SKM-1 treated with dmso at 0.1 percent for 144 hours (cell line): Measurements from ENCODE around the gene FAM171A1.
"Not testable (repeated sequence)": the region's sequence is repeated elsewhere in the genome, so short reads cannot be mapped to it uniquely, and the experiment has no call there.

Experiments used
- DNase-seq: peaks from one replicate; lab custom pipeline; 2025; ENCODE audit not compliant: unreplicated experiment; lab: John Stamatoyannopoulos, UW

The FAM171A1 gene

GRCh38 chr10:15345450-15345849, 25.6 kb downstream of the FAM171A1 start:
- no peak for DNase-seq

DNA sequence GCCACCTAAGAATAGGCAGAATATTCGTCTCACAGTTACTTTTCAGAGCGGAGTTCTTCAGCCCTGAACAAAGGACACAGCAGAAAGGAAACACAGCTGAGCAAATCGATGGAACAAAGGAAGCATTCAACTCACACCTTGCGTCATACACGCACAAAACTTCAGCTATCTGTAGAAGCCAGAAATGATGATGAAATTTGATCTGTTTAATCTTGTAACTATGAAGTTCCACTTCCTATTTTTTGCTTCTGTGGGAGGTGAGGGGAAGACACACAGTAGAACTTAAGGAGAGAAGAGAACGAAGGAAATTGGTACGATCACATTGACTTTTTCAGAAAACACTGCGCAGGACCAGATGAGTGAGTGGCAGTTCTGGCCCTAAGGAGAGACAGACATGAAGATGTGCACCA, 26.2 kb downstream of the FAM171A1 start:
- DNase-seq: peak; percentile 29

DNA sequence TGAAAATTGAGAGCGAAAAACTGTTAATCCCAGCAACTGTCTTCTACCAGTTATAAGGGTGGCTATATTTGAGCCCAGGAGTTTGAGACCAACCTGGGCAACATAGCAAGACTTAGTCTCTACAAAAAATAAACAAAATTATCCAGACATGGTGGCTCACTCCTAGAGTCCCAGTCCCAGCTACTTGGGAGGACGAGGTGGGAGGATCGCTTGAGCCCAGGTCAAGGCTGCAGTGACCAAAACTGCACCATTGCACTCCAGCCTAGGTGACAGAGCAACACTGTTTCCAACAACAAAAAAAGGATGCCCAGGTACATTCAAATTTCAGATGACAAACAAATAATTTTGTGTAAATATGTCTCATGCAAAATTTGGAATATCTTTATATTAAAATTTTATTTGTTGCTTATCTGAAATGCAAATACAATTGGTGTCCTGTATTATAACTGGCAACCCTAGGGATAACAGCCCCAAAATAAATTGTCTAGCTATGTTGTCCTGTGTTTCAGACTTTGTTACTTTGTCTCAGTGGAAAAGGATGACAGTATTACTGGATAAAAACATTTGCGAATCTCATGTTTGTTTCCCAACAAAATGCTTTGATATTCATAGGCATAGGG, 26.7 kb downstream of the FAM171A1 start:
- no peak for DNase-seq

DNA sequence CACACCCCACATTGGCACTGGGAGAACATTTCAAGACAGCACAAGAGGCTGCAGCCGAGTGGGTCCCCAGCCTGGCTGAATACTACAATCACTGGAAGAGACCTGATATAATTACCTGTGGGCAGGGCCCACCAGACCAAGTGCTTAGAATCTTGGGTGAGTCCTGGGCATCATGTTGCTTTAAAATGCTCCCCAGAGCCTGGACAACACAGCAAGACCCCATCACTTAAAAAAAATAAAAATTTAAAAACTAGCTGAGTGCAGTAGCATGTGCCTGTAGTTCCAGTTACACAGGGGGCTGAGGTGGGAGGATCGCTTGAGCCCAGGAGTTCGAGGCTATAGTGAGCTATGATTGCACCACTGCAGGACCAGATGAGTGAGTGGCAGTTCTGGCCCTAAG, 28.1 kb downstream of the FAM171A1 start:
- DNase-seq: no peak

DNA sequence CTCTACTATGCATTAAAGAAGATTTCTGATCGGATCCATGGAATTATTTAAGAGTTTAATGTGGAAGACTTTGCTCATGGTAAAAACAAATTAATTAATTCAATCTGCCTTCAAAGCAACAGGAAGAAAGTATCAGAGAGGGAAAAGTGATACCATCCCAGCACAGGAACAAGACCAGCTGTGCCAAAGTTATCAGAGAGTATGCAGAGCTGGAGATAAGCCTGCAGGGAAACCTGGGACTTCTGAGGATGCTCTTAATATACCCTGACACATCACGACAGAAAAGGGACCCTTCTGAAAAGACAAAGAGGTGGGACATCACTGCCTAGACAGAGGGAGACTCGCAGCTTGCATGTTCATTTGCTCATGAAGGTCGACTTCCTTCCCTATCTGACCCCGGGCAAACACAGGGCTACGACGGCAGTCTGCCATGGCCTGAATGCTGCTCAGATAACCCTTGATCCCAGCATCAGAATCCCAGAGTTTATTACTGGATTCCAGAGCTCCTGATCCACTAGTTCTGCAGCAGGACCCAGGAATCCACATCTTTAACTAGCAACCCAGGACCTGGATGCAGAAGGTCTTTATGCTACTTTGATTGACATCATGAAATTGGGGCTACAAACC, 29.5 kb downstream of the FAM171A1 start:
- DNase-seq: no peak

- DNase-seq: no peak
Observed at GRCh38 chr10:15339892-15340291, 31.2 kb downstream of the FAM171A1 start.

DNA sequence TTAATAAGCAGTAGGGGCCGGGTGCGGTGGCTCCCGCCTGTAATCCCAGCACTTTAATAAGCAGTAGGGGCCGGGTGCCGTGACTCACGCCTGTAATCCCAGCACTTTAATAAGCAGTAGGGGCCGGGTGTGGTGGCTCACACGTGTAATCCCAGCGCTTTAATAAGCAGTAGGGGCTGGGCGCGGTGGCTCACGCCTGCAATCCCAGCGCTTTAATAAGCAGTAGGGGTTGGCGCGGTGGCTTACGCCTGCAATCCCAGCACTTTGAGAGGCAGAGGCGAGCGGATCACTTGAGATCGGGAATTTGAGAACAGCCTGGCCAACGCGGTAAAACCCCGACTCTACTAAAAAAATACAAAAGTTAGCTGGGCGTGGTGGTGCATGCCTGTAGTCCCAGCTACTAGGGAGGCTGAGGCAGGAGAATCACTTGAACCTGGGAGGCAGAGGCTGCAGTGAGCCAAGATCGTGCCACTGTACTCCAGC, 33.6 kb downstream of the FAM171A1 start:
- not testable (repeated sequence) for DNase-seq

DNA sequence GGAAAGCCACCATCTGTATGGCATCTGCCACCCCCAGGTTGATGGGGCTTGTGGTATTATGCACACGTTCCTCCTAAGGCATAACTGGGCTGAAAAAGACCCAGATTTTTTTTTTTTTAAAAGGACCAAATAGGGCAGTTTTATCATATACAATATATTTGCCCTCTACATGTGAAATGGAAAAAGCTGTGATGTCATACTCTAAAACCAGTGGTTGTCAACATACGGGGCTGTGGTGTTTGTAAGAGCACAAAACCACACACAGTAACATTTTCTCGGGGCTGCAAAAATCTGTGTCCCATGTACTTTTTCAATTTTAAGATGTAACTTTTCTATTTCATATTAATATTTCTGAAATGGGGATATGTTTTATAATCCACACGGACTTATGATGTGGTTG, 34.9 kb downstream of the FAM171A1 start:
- no peak for DNase-seq

- no peak for DNase-seq
Observed at GRCh38 chr10:15335508-15335907, 35.6 kb downstream of the FAM171A1 start.

DNA sequence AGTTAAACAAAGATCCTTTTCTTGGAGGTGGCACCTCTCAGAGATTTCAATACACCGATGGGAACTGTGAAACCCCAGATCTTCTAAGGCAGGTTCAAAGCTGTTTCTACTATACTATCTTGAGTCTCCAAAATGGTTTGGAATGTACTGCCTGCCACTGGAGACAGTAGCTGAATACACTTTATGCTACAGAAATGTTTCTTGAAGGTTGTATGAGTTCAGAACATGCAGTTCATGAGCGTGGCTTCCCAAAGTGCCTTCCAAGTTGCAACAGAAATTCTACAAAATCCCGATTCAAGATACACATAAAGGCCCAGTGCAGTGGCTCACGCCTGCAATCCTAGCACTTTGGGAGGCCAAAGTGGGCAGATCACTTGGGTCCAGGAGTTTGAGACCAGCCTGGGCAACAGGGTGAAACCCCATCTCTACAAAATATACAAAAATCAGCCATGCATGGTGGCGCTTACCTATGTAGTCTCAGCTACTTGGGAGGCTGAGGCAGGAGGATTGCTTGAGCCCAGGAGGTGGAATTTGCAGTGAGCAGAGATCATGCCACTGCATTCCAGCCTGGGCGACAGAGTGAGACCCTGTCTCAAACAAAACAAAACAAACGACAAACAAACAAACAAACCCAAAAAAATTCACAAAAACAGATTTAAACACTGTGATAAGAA, 36.3 kb downstream of the FAM171A1 start:
- no peak for DNase-seq

- no peak for DNase-seq
Observed at GRCh38 chr10:15333909-15334649, 37.0 kb downstream of the FAM171A1 start.

DNA sequence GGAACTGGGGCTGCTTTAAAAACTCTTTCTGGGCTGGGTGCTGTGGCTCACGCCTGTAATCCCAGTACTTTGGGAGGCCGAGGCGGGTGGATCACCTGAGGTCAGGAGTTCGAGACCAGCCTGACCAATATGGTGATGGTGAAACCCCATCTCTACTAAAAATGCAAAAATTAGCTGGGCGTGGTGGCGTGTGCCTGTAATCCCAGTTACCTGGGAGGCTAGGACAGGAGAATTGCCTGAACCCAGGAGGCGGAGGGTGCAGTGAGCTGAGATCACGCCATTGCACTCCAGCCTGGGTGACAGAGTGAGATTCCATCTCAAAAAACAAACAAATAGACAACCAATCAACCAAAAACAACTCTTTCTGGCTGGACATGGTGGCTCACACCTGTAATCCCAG, 37.9 kb downstream of the FAM171A1 start:
- not testable (repeated sequence) for DNase-seq

DNA sequence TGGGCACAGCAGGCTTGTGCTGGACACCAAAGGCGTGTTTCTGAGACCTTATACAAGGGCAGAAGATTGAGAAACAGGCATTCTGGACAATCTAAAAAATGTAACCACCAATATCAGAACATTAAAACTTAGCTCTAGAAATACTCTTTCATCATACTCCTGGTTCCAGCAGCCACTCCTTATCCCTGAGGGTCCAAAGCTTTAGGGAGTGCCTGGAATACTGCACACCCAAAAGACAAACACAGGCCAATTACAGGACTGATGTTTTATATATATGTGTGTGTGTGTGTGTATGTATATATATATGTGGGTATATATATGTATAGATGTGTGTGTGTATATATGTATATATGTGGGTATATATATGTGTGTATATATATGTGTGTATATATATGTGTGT, 39.6 kb downstream of the FAM171A1 start:
- DNase-seq: no peak

DNA sequence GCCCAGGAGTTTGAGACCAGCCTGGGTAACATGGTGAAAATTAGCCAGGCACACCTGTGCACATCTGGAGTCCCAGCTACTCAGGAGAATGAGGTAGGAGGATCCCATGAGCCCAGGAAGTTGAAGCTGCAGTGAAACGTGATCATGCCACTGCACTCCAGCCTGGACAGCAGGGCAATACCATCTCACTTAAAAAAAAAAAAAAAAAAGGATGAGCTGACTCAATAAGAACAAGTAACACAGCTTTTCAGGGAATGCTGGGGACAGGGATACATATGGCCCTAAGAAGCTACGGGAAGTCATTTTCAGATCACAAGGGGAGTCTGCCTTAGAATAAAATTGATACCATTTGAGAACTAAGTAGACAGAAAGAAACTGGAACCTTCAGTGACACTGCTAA, 41.7 kb downstream of the FAM171A1 start:
- DNase-seq: no peak

GRCh38 chr10:15325944-15326284, 45.2 kb downstream of the FAM171A1 start:
- no peak for DNase-seq

DNA sequence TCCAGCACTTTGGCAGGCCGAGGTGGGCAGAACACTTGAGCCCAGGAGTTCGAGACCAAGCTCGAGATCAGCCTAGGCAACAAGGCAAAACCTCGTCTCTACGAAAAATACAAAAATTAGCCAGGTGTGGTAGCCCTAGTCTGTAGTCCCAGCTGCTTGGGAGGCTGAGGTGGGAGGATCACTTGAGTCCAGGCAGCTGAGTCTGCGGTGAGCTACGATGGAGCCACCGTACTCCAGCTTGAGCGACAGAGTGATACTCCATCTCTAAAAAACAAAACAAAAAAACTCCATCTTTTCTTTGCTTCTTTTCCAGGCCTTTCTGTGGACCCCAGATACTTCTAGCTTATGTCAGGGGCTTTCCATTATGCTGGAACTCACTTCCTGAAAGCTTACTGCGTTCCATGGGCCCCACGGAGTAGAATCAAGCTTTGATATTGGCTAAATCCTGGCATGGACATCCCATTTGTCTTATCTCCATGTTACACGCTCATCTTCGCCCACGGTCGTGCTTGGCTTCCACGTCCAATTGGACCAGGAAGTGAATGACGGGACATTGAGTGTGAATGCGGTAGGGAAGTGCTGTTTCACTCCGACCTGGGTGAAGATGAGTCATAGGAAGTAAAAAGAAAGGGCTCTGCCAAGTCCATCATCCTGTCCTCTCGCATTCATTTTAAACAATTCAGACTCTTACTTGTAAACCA, 45.7 kb downstream of the FAM171A1 start:
- DNase-seq: no peak

GRCh38 chr10:15324611-15325010, 46.5 kb downstream of the FAM171A1 start:
- DNase-seq: no peak

DNA sequence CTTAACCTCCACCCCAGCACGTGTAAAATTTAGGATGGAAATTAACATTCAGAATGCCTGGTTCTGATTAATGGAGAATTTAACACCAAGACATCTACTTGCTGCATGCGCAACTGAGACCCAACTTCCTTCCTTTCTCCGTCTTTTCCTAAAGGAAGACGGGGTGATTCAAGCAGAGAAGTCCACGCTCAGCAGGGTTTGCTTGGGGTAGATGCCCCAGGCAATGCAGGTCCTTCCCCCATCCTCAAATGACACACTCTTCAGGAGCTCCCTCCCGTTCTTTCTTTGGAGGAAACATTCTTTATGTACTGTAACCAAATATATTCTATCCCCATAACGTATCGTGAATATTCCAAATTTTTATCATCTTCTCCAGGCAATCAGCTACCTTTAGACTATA, 47.0 kb downstream of the FAM171A1 start:
- no peak for DNase-seq

DNA sequence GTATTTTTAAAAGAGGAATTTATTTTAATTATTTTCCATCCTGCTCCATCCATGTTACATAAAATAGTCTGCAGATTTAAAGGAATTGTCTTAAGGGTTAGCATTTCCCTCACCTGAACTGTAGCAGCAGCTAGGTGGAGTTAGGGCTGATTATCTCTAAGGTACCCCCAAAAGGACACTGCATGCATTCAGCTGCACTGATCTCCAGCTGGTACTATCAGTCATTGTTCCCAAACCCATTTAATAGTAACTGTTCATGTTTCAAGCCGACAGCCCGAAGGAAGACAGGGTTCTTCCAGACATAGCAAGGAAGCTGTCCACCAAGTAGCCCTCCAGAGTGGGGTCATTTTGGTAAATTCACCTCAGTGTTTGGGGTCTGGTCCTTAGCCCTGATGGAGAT, 48.7 kb downstream of the FAM171A1 start:
- no peak for DNase-seq

GRCh38 chr10:15321431-15322341, 49.4 kb downstream of the FAM171A1 start:
- DNase-seq: no peak
